Prostate gland (tissue), 2 donors: ENCODE results near the gene NEDD4. TPM values are rescaled to one million over a fixed set of nuclear protein-coding genes. Genes with fewer than 3 reads are reported as not detected.

Source experiments
- DNase-seq: peaks from one replicate; pipeline ENCODE4 v3.0.0-alpha.2; 2019; ENCODE audit warnings: low spot score
- H3K27ac ChIP-seq, 2 donors: fragments of 200-600 bp; sonication (generic); 2 replicates each; pipeline ENCODE4 v1.5.1; 2017 to 2019
- H3K27me3 ChIP-seq: fragments of 200-600 bp; sonication (generic); replicated peaks from 2 replicates; pipeline ENCODE4 v1.5.1; 2019; ENCODE audit not compliant: insufficient read depth
- H3K36me3 ChIP-seq, 2 donors: fragments of 200-600 bp; sonication (generic); 1 replicate in 1 of 2; 2 replicates in 1 of 2; pipeline versions ENCODE4 v1.5.1 to v1.8.1; 2017 to 2019
- H3K4me1 ChIP-seq: fragments of 200-600 bp; sonication (generic); replicated peaks from 2 replicates; pipeline ENCODE4 v1.5.1; 2019
- H3K4me3 ChIP-seq, 2 donors: fragments of 200-600 bp; sonication (generic); 2 replicates each; pipeline ENCODE4 v1.5.1; 2017 to 2019
- H3K9me3 ChIP-seq: fragments of 200-600 bp; sonication (generic); 2 replicates; pipeline ENCODE4 v1.5.1; 2017
- CTCF ChIP-seq, 4 experiments: fragments of 200-600 bp in 2 of 4; fragments of 450-650 bp in 2 of 4; sonication (generic) in 2 of 4; IDR thresholded peaks; 1 replicate in 3 of 4; 2 replicates in 1 of 4; pipeline ENCODE4 v1.5.1; 2016 to 2019; ENCODE audit warnings: antibody characterized with exemption in 4 of 4, mild to moderate bottlenecking in 2 of 4, moderate library complexity in 2 of 4
- POLR2A ChIP-seq: fragments of 450-650 bp; IDR thresholded peaks from one replicate; pipeline ENCODE4 v1.6.1; 2016; ENCODE audit warnings: antibody characterized with exemption, mild to moderate bottlenecking
- POLR2AphosphoS5 ChIP-seq: sonication (generic); formaldehyde crosslinking; IDR thresholded peaks from one replicate; pipeline ENCODE4 v1.6.1; 2017; ENCODE audit warnings: antibody characterized with exemption
- WGBS: methylation state at CpG from one replicate; pipeline ENCODE4 v1.1.5; 2018; 5-methylcytosine and 5-hydroxymethylcytosine counted together
- intact Hi-C: fragments of 100-400 bp; cut with DNase I; formaldehyde crosslinking; loops from one replicate; pipeline ENCODE4 v1.14.2; 2022
- small RNA-seq, 2 donors: library from RNA; depleted of rRNA; stranded (forward); fragments of <200 nt; gene quantifications; one replicate each; pipeline ENCODE3, GENCODE V24; 2016
- total RNA-seq, 2 donors: library from RNA; depleted of rRNA; stranded (reverse); fragments of >200 nt; gene quantifications; one replicate each; pipeline ENCODE4 v1.1.0, GENCODE V29; 2016

NEDD4 gene
- total RNA-seq, 2 donors from 2014 or later: 9.5 to 14.8 TPM

- intact Hi-C loops: no loop called here
- Histone ChIP-seq H3K27me3 (no peaks in the 10 kb centered on the region), H3K4me1 (no peaks in the 10 kb centered on the region), H3K36me3 (no peaks in the 10 kb centered on the region), H3K27ac (no peak overlapping the region), H3K9me3 (no peaks in the 10 kb centered on the region), H3K4me3 (no peak overlapping the region)
- 88% methylated on average over 3 of the region's 3 CpGs for WGBS
- no peak for DNase-seq
- TF ChIP-seq CTCF (IDR thresholded peaks at IDR 0.05): no peak
- no peak for TF ChIP-seq POLR2A
- no peak for TF ChIP-seq POLR2AphosphoS5
Observed at GRCh38 chr15:55778932-55779331, 214.5 kb downstream of the NEDD4 start.

Small RNA genes within 50 kb of the gene (small RNA-seq; reads per million reads assigned to genes)
- gene RN7SL568P: 0 reads per million in 2 donors
